Measurements from ENCODE around the gene PET100.

GRCh38 chr19:7662657-7663056, 33.1 kb downstream of the PET100 start:
- TF ChIP-seq CTCF (IDR thresholded peaks at IDR 0.05 in 4 of 5, conservative IDR thresholded peaks at IDR 0.05 in 1 of 5): no peak
- TF ChIP-seq POLR2A (IDR thresholded peaks at IDR 0.05): no peak

All from gastrocnemius medialis (tissue), 4 donors.